K562 (cell line): ENCODE data around the gene CNDP2. TPM values are rescaled to one million over a fixed set of nuclear protein-coding genes. Genes with fewer than 3 reads are reported as not detected.

ENCODE experiments used
- ATAC-seq: fragments of 200-7000 bp; cut with Tn5 transposase; 3 replicates; pipeline ENCODE4 v1.9.1; 2020; ENCODE audit warnings: moderate library complexity
- BruUV-seq: library from RNA; stranded (reverse); fragments of 400-500 nt; replicated peaks from 2 replicates; lab custom pipeline; 2021; lab: Mats Ljungman, UMichigan
- CTCF ChIA-PET: fragments of 300-600 bp; formaldehyde crosslinking; extraction: SDS; loops from one replicate; lab custom pipeline; 2021; ENCODE audit warnings: low intra/inter-chr PET ratio; lab: Yijun Ruan, JAX
- POLR2A ChIA-PET: fragments of 300-600, 350-650 bp; sonication (Branson Sonifier 250); formaldehyde crosslinking; extraction: SDS; loops from one replicate; lab custom pipeline; 2021; ENCODE audit warnings: antibody characterized with exemption, inconsistent platforms; lab: Yijun Ruan, JAX
- DNase-seq, 4 experiments: peaks; one replicate each; pipeline versions ENCODE4 v3.0.0 to v3.0.0-alpha.2; 2011 to 2018; ENCODE audit warnings: low spot score in 3 of 4, mixed read lengths in 3 of 4; ENCODE audit errors: extremely low read depth in 1 of 4
- FAIRE-seq: peaks from 2 replicates; lab custom pipeline; 2011; peaks lifted over from hg19 to GRCh38; lab: Jason Lieb, UNC
- H2AFZ ChIP-seq: 2 replicates; pipeline ENCODE4 v1.6.0; 2011; ENCODE audit warnings: low read depth, low read length, control low read depth, inconsistent platforms
- H3K27ac ChIP-seq: fragments of 200-600 bp; 3 replicates; pipeline ENCODE4 v1.8.0; 2011; ENCODE audit warnings: low read depth, mild to moderate bottlenecking, control low read depth, inconsistent platforms, low read length, moderate library complexity, mixed read lengths; ENCODE audit errors: extremely low read depth
- H3K27me3 ChIP-seq, 2 experiments: fragments of 300-600 bp in 1 of 2; 2 replicates in 1 of 2; 3 replicates in 1 of 2; pipeline versions ENCODE4 v1.6.0 to v1.8.0; 2011; ENCODE audit warnings: inconsistent platforms in 2 of 2, low read length in 2 of 2, mild to moderate bottlenecking in 1 of 2, mixed read lengths in 1 of 2, moderate library complexity in 1 of 2; ENCODE audit not compliant: control insufficient read depth in 2 of 2, insufficient read depth in 2 of 2
- H3K36me3 ChIP-seq: fragments of 300-600 bp; 3 replicates; pipeline ENCODE4 v1.8.0; 2011; ENCODE audit warnings: mild to moderate bottlenecking, low read length, inconsistent platforms; ENCODE audit not compliant: control insufficient read depth, insufficient read depth
- H3K4me1 ChIP-seq, 2 experiments: fragments of 200-600 bp in 1 of 2; replicated peaks in 1 of 2; 2 replicates in 1 of 2; 3 replicates in 1 of 2; pipeline versions ENCODE4 v1.5.1 to v1.8.0; 2011; ENCODE audit warnings: inconsistent platforms in 2 of 2, low read length in 2 of 2, mild to moderate bottlenecking in 1 of 2, mixed read lengths in 1 of 2, moderate library complexity in 1 of 2; ENCODE audit not compliant: control insufficient read depth in 2 of 2, insufficient read depth in 2 of 2
- H3K4me2 ChIP-seq: 2 replicates; pipeline ENCODE4 v1.6.1; 2011; ENCODE audit warnings: low read length, control low read depth, inconsistent platforms, mixed read lengths; ENCODE audit not compliant: insufficient read depth
- H3K4me3 ChIP-seq: fragments of 200-600 bp; sonication (generic), shearing (Covaris generic); 2 replicates; pipeline ENCODE4 v1.5.1; 2016; ENCODE audit warnings: control low read depth, inconsistent platforms
- H3K79me2 ChIP-seq: fragments of 200-600 bp; 3 replicates; pipeline ENCODE4 v1.8.0; 2011; ENCODE audit warnings: low read length, inconsistent platforms; ENCODE audit not compliant: control insufficient read depth, insufficient read depth
- H3K9ac ChIP-seq, 2 experiments: 2 replicates each; pipeline versions ENCODE4 v1.6.0 to v1.6.1; 2011; ENCODE audit warnings: low read depth in 2 of 2, low read length in 2 of 2, control low read depth in 1 of 2, inconsistent platforms in 1 of 2, mild to moderate bottlenecking in 1 of 2, mixed read lengths in 1 of 2; ENCODE audit not compliant: insufficient read depth in 1 of 2
- H3K9me1 ChIP-seq: one replicate; pipeline ENCODE4 v1.6.0; 2011; ENCODE audit warnings: inconsistent platforms, mild to moderate bottlenecking, low read length, moderate library complexity; ENCODE audit not compliant: control insufficient read depth, insufficient read depth
- H3K9me3 ChIP-seq: replicated peaks from 2 replicates; pipeline ENCODE4 v1.5.1; 2011; ENCODE audit warnings: low read depth, low read length, inconsistent platforms; ENCODE audit not compliant: control insufficient read depth, insufficient read depth
- H4K20me1 ChIP-seq: replicated peaks from 2 replicates; pipeline ENCODE4 v1.6.1; 2011; ENCODE audit warnings: low read length, inconsistent platforms, mixed read lengths; ENCODE audit not compliant: control insufficient read depth, insufficient read depth
- ARID1B ChIP-seq: fragments of 450-650 bp; IDR thresholded peaks from 2 replicates; pipeline ENCODE4 v1.6.1; 2016; ENCODE audit warnings: antibody characterized with exemption, mild to moderate bottlenecking, inconsistent platforms
- C11orf30 ChIP-seq: fragments of 450-650 bp; IDR thresholded peaks from 2 replicates; pipeline ENCODE4 v1.6.1; 2016; ENCODE audit warnings: low read depth, mild to moderate bottlenecking
- CBFA2T2 ChIP-seq: fragments of 450-650 bp; conservative IDR thresholded peaks from 2 replicates; pipeline ENCODE4 v1.6.1; 2017; ENCODE audit warnings: mild to moderate bottlenecking
- CBFA2T3 ChIP-seq: fragments of 450-650 bp; IDR thresholded peaks from 2 replicates; pipeline ENCODE4 v1.6.1; 2017
- DPF2 ChIP-seq: fragments of 450-650 bp; IDR thresholded peaks from 2 replicates; pipeline ENCODE4 v1.6.1; 2016
- ETV6 ChIP-seq, 3 experiments: fragments of 150-350 bp in 1 of 3; sonication (generic) in 1 of 3; formaldehyde crosslinking in 1 of 3; IDR thresholded peaks; 2 replicates each; pipeline versions ENCODE4 v1.6.1 to v1.8.0; 2014 to 2022; ENCODE audit warnings: borderline replicate concordance in 2 of 3, low read depth in 2 of 3, antibody characterized with exemption in 1 of 3, low read length in 1 of 3, mild to moderate bottlenecking in 1 of 3, missing genetic modification reagents in 1 of 3
- FIP1L1 ChIP-seq: fragments of 200-400 bp; formaldehyde crosslinking; IDR thresholded peaks from 2 replicates; pipeline ENCODE4 v1.6.1; 2018; ENCODE audit warnings: mild to moderate bottlenecking, low read depth, low read length; ENCODE audit not compliant: poor library complexity, severe bottlenecking
- HDGF ChIP-seq: fragments of 450-650 bp; IDR thresholded peaks from 2 replicates; pipeline ENCODE4 v1.6.1; 2016
- MAFF ChIP-seq: IDR thresholded peaks from 2 replicates; pipeline ENCODE4 v1.6.1; 2012; ENCODE audit warnings: low read length, improper control_type of control experiment
- MAFK ChIP-seq: IDR thresholded peaks from 2 replicates; pipeline ENCODE4 v1.6.1; 2011; ENCODE audit warnings: low read length, improper control_type of control experiment
- POLR2AphosphoS5 ChIP-seq: IDR thresholded peaks from 2 replicates; pipeline ENCODE4 v1.6.1; 2011; ENCODE audit warnings: mild to moderate bottlenecking, low read depth, low read length, moderate library complexity; ENCODE audit not compliant: control insufficient read depth, insufficient read depth
- SMARCA4 ChIP-seq: fragments of 450-650 bp; IDR thresholded peaks from 2 replicates; pipeline ENCODE4 v1.6.1; 2016
- SOX6 ChIP-seq: fragments of 450-650 bp; IDR thresholded peaks from 2 replicates; pipeline ENCODE4 v1.6.1; 2014; ENCODE audit warnings: mild to moderate bottlenecking
- SP1 ChIP-seq: sonication (generic); formaldehyde crosslinking; IDR thresholded peaks from 2 replicates; pipeline ENCODE4 v1.8.1; 2022; ENCODE audit warnings: mild to moderate bottlenecking, missing genetic modification reagents
- SREBF2 ChIP-seq: sonication (generic); formaldehyde crosslinking; IDR thresholded peaks from 2 replicates; pipeline ENCODE4 v1.4.0; 2020; ENCODE audit warnings: mild to moderate bottlenecking, missing genetic modification reagents
- TAL1 ChIP-seq: fragments of 450-650 bp; IDR thresholded peaks from 2 replicates; pipeline ENCODE4 v1.6.1; 2016; ENCODE audit warnings: mild to moderate bottlenecking
- TCF3 ChIP-seq: sonication (generic); formaldehyde crosslinking; IDR thresholded peaks from 2 replicates; pipeline ENCODE4 v1.4.0; 2020; ENCODE audit warnings: mild to moderate bottlenecking, missing genetic modification reagents
- ZNF316 ChIP-seq: fragments of 450-650 bp; IDR thresholded peaks from 2 replicates; pipeline ENCODE4 v1.6.1; 2016
- ZNF431 ChIP-seq: sonication (generic); formaldehyde crosslinking; IDR thresholded peaks from 2 replicates; pipeline ENCODE4 v1.8.0; 2022; ENCODE audit warnings: mild to moderate bottlenecking, missing genetic modification reagents
- ZNF57 ChIP-seq: fragments of 450-650 bp; formaldehyde crosslinking; IDR thresholded peaks from 2 replicates; pipeline ENCODE4 v1.4.0; 2020; ENCODE audit warnings: mild to moderate bottlenecking, moderate library complexity
- WGBS: fragments of 100-300 bp; shearing (Covaris generic); methylation state at CpG from one replicate; pipeline ENCODE4 v1.1.6; 2016; ENCODE audit warnings: low coverage, mixed read lengths; ENCODE audit not compliant: insufficient coverage; ENCODE audit errors: missing lambda C conversion rate; 5-methylcytosine and 5-hydroxymethylcytosine counted together
- in situ Hi-C: fragments of 300-500 bp; cut with MboI; formaldehyde crosslinking; loops from 4 replicates; pipeline ENCODE4 v1.15.0; 2018; ENCODE audit warnings: inconsistent platforms, mixed read lengths
- intact Hi-C: fragments of 100-400 bp; cut with micrococcal nuclease; formaldehyde crosslinking; loops from 2 replicates; pipeline ENCODE4 v1.14.2; 2022
- polyA plus RNA-seq, 8 experiments: library from polyadenylated mRNA; depleted of rRNA in 4 of 8; stranded (reverse) in 5 of 8; unstranded in 3 of 8; fragments of >200 nt; fragmentation: Nextera tagmentation in 2 of 8; fragmentation: Illumina TruSeq in 1 of 8; extraction: Ambion mirVana in 2 of 8; extraction: Trizol in 1 of 8; gene quantifications; 2 replicates each; pipeline versions ENCODE4 v1.2.1 to v1.2.3, GENCODE V29; 2011 to 2014; ENCODE audit warnings: inconsistent platforms in 1 of 8, missing spikeins in 1 of 8
- total RNA-seq, 7 experiments: library from RNA; depleted of rRNA in 6 of 7; stranded (reverse); fragments of >200 nt in 6 of 7; fragmentation: Illumina TruSeq in 2 of 7; extraction: Trizol in 2 of 7; gene quantifications; 2 replicates each; pipeline versions ENCODE4 v1.2.1 to v1.2.3, GENCODE V29; 2011 to 2021; ENCODE audit warnings: low replicate concordance in 1 of 7
- TF ChIP-seq, protein P1 (sequence below): sonication (generic); formaldehyde crosslinking; IDR thresholded peaks from 2 replicates; pipeline ENCODE4 v1.8.0; 2022; ENCODE audit warnings: missing genetic modification reagents, mild to moderate bottlenecking, moderate library complexity, borderline replicate concordance
- TF ChIP-seq, protein P2 (sequence below): fragments of 250-450 bp; sonication (Bioruptor Pico); IDR thresholded peaks from 2 replicates; pipeline ENCODE4 v1.8.0; 2022; ENCODE audit warnings: inconsistent platforms, mild to moderate bottlenecking, moderate library complexity, borderline replicate concordance
- TF ChIP-seq, protein P3 (sequence below): fragments of 450-650 bp; IDR thresholded peaks from 2 replicates; pipeline ENCODE4 v1.6.1; 2016; ENCODE audit warnings: low read depth, mild to moderate bottlenecking, moderate library complexity

Gene CNDP2
- total and polyA plus RNA-seq, 9 of the 15 experiments (the other 6 are each of a cell fraction or from before 2014, with no cell fraction given) = 34.1 to 128 (median 53.8) TPM

DNA sequence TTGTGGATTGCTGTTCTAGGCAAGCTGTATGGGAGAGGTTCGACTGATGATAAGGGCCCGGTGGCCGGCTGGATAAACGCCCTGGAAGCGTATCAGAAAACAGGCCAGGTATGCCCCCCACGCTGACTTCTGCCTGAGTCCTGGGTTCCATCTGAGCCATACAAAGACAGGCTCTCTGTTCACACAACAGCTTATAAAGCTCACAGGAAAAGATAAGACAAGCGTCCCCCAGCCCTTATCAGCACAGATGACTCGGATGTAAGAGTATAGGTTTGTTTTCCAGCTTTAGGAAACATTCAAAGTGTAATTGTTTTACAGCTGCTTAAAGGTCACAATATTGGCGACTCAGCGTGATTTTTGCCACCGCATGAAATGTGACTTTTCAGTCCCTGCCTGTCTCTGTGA lies 12.7 kb downstream of the CNDP2 start:
- ChIA-PET POLR2A (interaction anchor here (0.6 to 1.0 kb wide), 3 partner anchors 9 to 13 kb away, joined by 3 to 5 read pairs (median 3); partner anchors contain the start of gene CNDP2), CTCF (no interaction called here)
- Histone ChIP-seq H3K36me3 (peaks cover 86% of the 10 kb centered on the region; the same call in 2 of the 3 replicates), H3K79me2 (no peaks in the 10 kb centered on the region), H4K20me1 (0 out of 2 replicates have a peak, but pooled peaks cover 4% of the 10 kb centered on the region), H2AFZ (no peak overlapping the region), H3K4me2 (peak overlapping the region; percentile 25; the same call in 1 of the 2 replicates), H3K9me1 (no peaks in the 10 kb centered on the region), H3K4me3 (no peak overlapping the region), H3K4me1 (peaks cover 8 to 16% of the 10 kb centered on the region in 2 experiments; a peak in 4 of 5 replicates), H3K27me3 (no peaks in the 10 kb centered on the region), H3K9me3 (no peaks in the 10 kb centered on the region), H3K27ac (no peak overlapping the region), H3K9ac (no peak overlapping the region)
- ATAC-seq = peak; percentile 65
- BruUV-seq = no TSS peak
- no peak for FAIRE-seq
- intact Hi-C loops (no loop called here), in situ Hi-C loops (no loop called here)
- WGBS = 38% methylated on average over 6 of the region's 11 CpGs
- peak in 2 of 4 experiments; percentile 20 to 45 for DNase-seq
- peak; percentile 40; the same call in 1 of the 2 replicates for TF ChIP-seq MAFK
- TF ChIP-seq SP1 (CRISPR knock-in tag) = no peak
- TF ChIP-seq SREBF2 (CRISPR knock-in tag) = no peak
- no peak for TF ChIP-seq ETV6 (IDR thresholded peaks at IDR 0.05; ENCODE audit: borderline replicate concordance in 1 of 2, low read depth in 2 of 2, low read length in 1 of 2)
- no peak for TF ChIP-seq ETV6 (CRISPR knock-in tag; IDR thresholded peaks at IDR 0.05; ENCODE audit: borderline replicate concordance)
- TF ChIP-seq CBFA2T3 = peak; percentile 76
- no peak for TF ChIP-seq ZNF431 (CRISPR knock-in tag)
- TF ChIP-seq SMARCA4 = 0 out of 2 replicates have a peak, but pooled peaks have one; percentile 22
- TF ChIP-seq, protein P1, sequence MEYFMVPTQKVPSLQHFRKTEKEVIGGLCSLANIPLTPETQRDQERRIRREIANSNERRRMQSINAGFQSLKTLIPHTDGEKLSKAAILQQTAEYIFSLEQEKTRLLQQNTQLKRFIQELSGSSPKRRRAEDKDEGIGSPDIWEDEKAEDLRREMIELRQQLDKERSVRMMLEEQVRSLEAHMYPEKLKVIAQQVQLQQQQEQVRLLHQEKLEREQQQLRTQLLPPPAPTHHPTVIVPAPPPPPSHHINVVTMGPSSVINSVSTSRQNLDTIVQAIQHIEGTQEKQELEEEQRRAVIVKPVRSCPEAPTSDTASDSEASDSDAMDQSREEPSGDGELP (CRISPR knock-in tag) = peak; percentile 14; the same call in 1 of the 2 replicates
- no peak for TF ChIP-seq FIP1L1
- TF ChIP-seq HDGF = no peak
- peak; percentile 44; the same call in 1 of the 2 replicates for TF ChIP-seq MAFF
- peak; percentile 49; the same call in 1 of the 2 replicates for TF ChIP-seq ARID1B
- TF ChIP-seq DPF2 = 0 out of 2 replicates have a peak, but pooled peaks have one; percentile 22
- TF ChIP-seq ZNF57 (CRISPR knock-in tag) = no peak
- TF ChIP-seq, protein P2, sequence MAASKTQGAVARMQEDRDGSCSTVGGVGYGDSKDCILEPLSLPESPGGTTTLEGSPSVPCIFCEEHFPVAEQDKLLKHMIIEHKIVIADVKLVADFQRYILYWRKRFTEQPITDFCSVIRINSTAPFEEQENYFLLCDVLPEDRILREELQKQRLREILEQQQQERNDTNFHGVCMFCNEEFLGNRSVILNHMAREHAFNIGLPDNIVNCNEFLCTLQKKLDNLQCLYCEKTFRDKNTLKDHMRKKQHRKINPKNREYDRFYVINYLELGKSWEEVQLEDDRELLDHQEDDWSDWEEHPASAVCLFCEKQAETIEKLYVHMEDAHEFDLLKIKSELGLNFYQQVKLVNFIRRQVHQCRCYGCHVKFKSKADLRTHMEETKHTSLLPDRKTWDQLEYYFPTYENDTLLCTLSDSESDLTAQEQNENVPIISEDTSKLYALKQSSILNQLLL (CRISPR knock-in tag) = no peak
- TF ChIP-seq ZNF316 = peak; percentile 86
- peak; percentile 24; the same call in 1 of the 2 replicates for TF ChIP-seq POLR2AphosphoS5
- peak; percentile 54; the same call in 1 of the 2 replicates for TF ChIP-seq TAL1
- TF ChIP-seq CBFA2T2 = peak; percentile 58
- TF ChIP-seq C11orf30 = peak; percentile 81
- TF ChIP-seq SOX6 = peak; percentile 30; the same call in 1 of the 2 replicates
- TF ChIP-seq TCF3 (CRISPR knock-in tag) = peak; percentile 70
- TF ChIP-seq, protein P3, sequence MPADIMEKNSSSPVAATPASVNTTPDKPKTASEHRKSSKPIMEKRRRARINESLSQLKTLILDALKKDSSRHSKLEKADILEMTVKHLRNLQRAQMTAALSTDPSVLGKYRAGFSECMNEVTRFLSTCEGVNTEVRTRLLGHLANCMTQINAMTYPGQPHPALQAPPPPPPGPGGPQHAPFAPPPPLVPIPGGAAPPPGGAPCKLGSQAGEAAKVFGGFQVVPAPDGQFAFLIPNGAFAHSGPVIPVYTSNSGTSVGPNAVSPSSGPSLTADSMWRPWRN = no peak
